ENCODE measurements around the gene NLRP10. TPM values are rescaled to one million over a fixed set of nuclear protein-coding genes. Genes with fewer than 3 reads are reported as not detected.

The NLRP10 gene
- total RNA-seq, 2 experiments from 2014 or later, result not detected

Other genes with a start within 250 kb of the NLRP10 start
- gene OR5P2, start 168.5 kb downstream of the NLRP10 start, total RNA-seq, result not detected
- not detected for gene OR5P3, start 134.6 kb downstream of the NLRP10 start, total RNA-seq
- gene OR10A6, start 34.2 kb downstream of the NLRP10 start, total RNA-seq, result not detected
- not detected for gene OR10A3, start 23.7 kb downstream of the NLRP10 start, total RNA-seq
- 100 to 1,000 TPM; 290 to 291 TPM for gene EIF3F, start 21.9 kb upstream of the NLRP10 start, total RNA-seq
- gene TUB, start 115.8 kb upstream of the NLRP10 start, total RNA-seq, result under 1 TPM; 0.29 to 0.36 TPM
- gene RIC3, start 203.6 kb upstream of the NLRP10 start, total RNA-seq, result 1 to 10 TPM; 8.0 to 9.8 TPM